GM19455 (cell line): ENCODE results near the gene HOXA11.

Source experiments
- ATAC-seq: cut with Tn5 transposase; IDR thresholded peaks from one replicate; pipeline ENCODE4 v1.9.1; 2021; ENCODE audit not compliant: unreplicated experiment

Gene HOXA11

DNA sequence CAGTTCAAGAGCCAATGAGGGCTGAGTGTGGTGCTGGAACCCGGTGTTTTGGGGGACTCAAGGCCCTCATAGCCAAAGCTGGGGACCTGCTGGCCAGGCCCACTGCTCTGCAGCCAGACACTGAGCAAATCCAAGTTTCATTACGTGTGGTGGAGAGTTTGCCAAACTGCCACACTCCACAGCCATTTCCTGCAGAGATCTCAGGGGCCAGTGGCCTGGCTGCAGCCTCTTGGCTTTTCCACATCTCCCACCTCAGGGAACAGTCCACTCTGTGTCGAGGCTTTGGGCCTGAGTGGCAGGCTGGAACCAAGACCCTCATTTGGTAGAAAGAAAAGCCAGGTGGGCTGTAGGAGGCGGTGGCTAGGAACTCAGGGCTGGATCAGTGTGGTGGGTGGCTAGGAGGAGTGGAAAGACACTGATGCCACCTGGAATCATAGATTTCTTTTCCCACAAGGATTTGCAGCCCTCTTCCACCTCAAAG, 3.2 kb downstream of the HOXA11 start:
- ATAC-seq = no peak

DNA sequence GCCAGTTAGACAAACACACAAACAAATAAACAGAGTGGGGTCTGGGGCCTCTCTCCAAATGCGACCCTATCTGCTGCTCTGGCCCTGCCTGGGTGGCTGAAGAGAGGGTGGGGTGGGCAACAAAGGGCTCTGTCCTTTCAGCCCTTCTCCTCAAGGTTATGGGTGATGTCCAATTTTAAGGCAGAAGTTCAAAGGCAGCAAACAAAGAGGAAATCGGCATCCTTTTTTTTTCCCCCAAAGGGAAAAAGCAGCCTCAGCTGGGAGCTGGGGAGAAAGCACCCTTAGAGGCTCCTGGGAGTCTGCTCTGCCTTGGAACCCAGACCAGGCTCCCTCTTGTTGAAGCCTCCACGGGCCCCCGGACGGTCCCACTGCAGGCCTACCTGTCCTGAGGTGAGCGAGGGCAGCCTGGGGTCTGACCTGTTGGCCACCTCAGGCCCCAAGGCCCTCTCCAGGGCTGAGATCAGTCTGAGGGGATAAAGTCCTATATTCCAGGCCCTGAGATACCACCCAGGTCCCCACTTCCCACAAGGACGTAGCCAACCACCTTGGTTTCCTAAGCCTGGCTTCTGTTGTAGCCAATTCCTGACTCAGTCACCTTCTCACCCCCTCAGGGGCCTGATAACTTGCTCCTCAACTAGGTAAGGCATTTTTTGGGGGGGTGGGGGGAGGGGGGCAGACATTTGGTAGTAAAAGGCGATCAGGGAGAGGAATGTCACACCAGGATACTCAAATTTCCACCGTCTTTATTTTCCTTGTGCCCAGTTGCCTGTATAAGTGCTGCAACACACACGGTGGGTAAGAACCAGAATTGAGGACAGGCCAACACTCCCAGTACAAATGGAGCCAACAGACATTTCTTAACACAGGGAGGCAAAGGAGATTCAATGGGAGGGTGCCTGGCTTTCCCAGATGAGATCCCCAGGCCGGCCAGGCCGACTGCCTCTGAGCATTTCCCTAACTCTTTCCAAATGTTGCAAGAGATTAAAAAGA, 4.3 kb downstream of the HOXA11 start:
- no peak for ATAC-seq

GRCh38 chr7:27179503-27180430, 5.3 kb downstream of the HOXA11 start:
- no peak for ATAC-seq

GRCh38 chr7:27179030-27179429, 6.0 kb downstream of the HOXA11 start:
- ATAC-seq = no peak

DNA sequence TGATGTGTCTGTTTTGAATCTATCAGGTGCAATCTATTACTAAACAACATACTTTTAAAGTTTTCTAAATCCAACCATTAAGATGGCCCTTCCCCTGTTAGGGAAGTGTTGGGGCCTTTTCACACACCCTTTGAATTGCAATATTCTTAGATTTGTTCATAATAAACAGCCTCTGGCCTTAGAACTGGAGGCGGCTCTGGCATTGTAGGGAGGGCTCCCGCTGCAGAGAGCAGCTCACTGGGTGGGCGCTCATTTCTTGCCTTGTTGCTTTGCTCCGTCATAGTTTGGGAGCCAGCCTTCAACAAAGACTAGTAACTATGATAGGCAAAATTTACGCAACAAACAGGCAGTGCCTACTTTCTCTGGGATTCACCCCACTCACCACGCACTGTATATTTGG, 6.7 kb downstream of the HOXA11 start:
- ATAC-seq = no peak

GRCh38 chr7:27177795-27178320, 7.2 kb downstream of the HOXA11 start:
- ATAC-seq = no peak

- ATAC-seq = no peak
Measured at GRCh38 chr7:27176962-27177794, 7.9 kb downstream of the HOXA11 start.

- ATAC-seq = no peak
Measured at GRCh38 chr7:27176524-27176845, 8.5 kb downstream of the HOXA11 start.

DNA sequence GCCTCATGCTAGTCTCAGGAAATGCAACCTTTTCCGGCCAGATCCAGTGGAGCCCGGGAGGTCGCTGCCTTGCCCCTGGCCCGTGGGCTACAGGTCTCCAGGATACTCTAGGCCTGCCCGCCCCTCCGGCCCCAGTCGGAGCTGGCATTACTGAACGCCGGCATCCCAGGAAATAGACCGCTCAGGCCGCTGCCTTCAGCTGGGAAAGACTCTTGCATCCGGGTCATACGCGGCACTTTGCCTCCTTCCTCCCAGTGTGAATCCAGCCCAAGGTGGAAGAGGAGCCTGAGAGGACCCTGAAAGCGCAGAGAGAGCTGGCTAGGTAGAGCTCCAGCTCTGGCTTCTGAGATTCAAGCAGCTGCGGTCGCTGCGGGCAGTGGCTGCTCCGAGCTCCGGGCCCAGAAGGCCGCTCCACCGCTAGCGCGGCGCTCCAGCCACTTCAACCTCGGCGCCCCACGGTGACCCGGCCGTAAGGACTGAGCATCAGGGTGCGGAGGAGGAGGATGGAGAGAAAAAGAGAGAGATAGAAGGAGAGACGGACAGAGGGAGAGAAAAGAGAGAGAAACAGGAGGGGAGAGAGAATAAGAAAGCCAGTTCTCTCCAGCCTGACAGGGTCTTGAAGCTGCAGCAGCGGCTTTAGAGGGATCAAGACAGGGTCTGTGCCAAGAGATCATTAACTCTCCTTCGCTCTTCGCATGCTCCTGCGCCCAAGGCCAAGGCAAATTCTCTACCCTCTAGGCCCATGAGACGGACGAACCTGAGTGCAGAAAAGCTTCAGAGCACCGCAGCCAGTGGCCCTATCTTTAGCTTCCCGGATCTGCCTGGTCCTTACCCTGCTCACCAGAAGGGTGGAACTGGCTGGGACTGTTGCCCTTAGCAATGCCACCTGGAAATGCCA, 9.2 kb downstream of the HOXA11 start:
- no peak for ATAC-seq

GRCh38 chr7:27174874-27175625, 10.0 kb downstream of the HOXA11 start:
- ATAC-seq = no peak

GRCh38 chr7:27173956-27174873, 10.8 kb downstream of the HOXA11 start, which contains the start of gene HOXA10:
TSS of gene HOXA10 (minus strand) at chr7:27174320. CDS start at chr7:27174306, 14 bp downstream.
- no peak for ATAC-seq

GRCh38 chr7:27173511-27173955, 11.5 kb downstream of the HOXA11 start:
- ATAC-seq = no peak

- ATAC-seq = no peak
Measured at GRCh38 chr7:27172823-27173510, 12.1 kb downstream of the HOXA11 start.

DNA sequence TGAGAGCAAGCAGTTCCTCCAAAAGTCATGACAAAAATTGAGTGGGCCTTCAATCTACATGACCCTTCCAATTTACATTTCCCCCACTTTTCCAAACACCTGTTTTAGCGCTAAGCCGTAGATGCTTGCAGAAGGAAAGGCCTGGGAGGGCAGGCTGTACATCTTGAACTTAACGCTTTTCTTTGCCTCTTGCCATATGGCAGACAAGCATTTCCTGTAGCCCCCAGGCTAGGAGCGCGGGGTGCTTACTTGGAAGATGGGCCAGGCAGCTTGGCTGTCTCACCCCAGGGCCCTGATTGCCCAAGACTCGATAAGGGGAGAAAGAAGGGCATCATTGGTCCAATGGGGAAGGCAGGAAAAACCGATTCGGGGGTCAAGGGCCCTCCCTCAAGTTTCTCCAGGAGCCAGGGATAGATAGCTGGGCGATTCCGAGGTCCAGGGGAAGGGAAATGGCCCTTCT, 12.7 kb downstream of the HOXA11 start:
- no peak for ATAC-seq

- no peak for ATAC-seq
Measured at GRCh38 chr7:27171637-27172314, 13.3 kb downstream of the HOXA11 start.

GRCh38 chr7:27171325-27171636, 13.8 kb downstream of the HOXA11 start:
- no peak for ATAC-seq
